Uterus (tissue), 4 donors: ENCODE data around the gene WDR47. TPM values are rescaled to one million over a fixed set of nuclear protein-coding genes. Genes with fewer than 3 reads are reported as not detected.

Experiments used
- DNase-seq, 2 donors: peaks; one replicate each; pipeline ENCODE4 v3.0.0-alpha.2; 2019 to 2020
- H3K27ac ChIP-seq, 2 donors: fragments of 200-600 bp; sonication (generic); 1 replicate in 1 of 2; 2 replicates in 1 of 2; pipeline ENCODE4 v1.5.1; 2016 to 2018
- H3K27me3 ChIP-seq, 2 donors: fragments of 200-600 bp; sonication (generic); one replicate each; pipeline ENCODE4 v1.5.1; 2018 to 2019; ENCODE audit warnings: control low read depth in 1 of 2
- H3K36me3 ChIP-seq, 2 donors: fragments of 200-600 bp; sonication (generic); one replicate each; pipeline ENCODE4 v1.5.1; 2019; ENCODE audit warnings: control low read depth in 1 of 2
- H3K4me1 ChIP-seq, 2 donors: fragments of 200-600 bp; sonication (generic); one replicate each; pipeline ENCODE4 v1.5.1; 2018 to 2019; ENCODE audit warnings: control low read depth in 1 of 2
- H3K4me3 ChIP-seq, 2 donors: fragments of 200-600 bp; sonication (generic); 1 replicate in 1 of 2; 2 replicates in 1 of 2; pipeline ENCODE4 v1.5.1; 2018 to 2019; ENCODE audit warnings: mild to moderate bottlenecking in 1 of 2
- H3K9me3 ChIP-seq, 2 donors: fragments of 200-600 bp; sonication (generic); one replicate each; pipeline ENCODE4 v1.5.1; 2019; ENCODE audit warnings: control low read depth in 1 of 2
- CTCF ChIP-seq, 4 experiments: fragments of 200-600 bp in 2 of 4; fragments of 450-650 bp in 2 of 4; sonication (generic) in 2 of 4; IDR thresholded peaks; one replicate each; pipeline ENCODE4 v1.5.1; 2016 to 2019; ENCODE audit warnings: antibody characterized with exemption in 4 of 4, mild to moderate bottlenecking in 2 of 4, moderate library complexity in 1 of 4
- POLR2A ChIP-seq, 2 donors: fragments of 450-650 bp; IDR thresholded peaks; one replicate each; pipeline ENCODE4 v1.6.1; 2016; ENCODE audit warnings: antibody characterized with exemption in 2 of 2, mild to moderate bottlenecking in 1 of 2, moderate library complexity in 1 of 2
- intact Hi-C: fragments of 100-400 bp; cut with DNase I; formaldehyde crosslinking; loops from one replicate; pipeline ENCODE4 v1.15.1; 2023; ENCODE audit warnings: low total_unique reads
- total RNA-seq, 4 donors: library from RNA; depleted of rRNA in 3 of 4; stranded (reverse); fragments of >200 nt in 3 of 4; gene quantifications; one replicate each; pipeline versions ENCODE4 v1.1.0 to v1.2.4, GENCODE V29; 2014 to 2023
- donor health status: DM: yes; HTN: yes; CAD: no.

Gene WDR47
- total RNA-seq: 10 to 100 TPM; 10.5 to 54.7 (median 27.2) TPM

GRCh38 chr1:109041621-109042468, at the start of gene WDR47:
TSS of gene WDR47 (minus strand) at chr1:109042102. CDS start at chr1:109023512, 18,590 bp downstream.
- H3K27ac ChIP-seq: peak within 1 kb of the TSS; percentile 74 to 82
- no peaks in the 10 kb centered on the region for H3K27me3 ChIP-seq
- H3K4me1 ChIP-seq: no peaks in the 10 kb centered on the region
- H3K4me3 ChIP-seq: peak within 1 kb of the TSS; percentile 85 to 98
- intact Hi-C loops: no loop called here
- no peaks in the 10 kb centered on the region for H3K36me3 ChIP-seq
- TF ChIP-seq POLR2A (IDR thresholded peaks at IDR 0.05) (peak; percentile 92 to 96), CTCF (IDR thresholded peaks at IDR 0.05) (no peak)
- DNase-seq: peak; percentile 92
- no peaks in the 10 kb centered on the region for H3K9me3 ChIP-seq

GRCh38 chr1:109091078-109091838, 49.4 kb upstream of the WDR47 start:
- TF ChIP-seq CTCF (IDR thresholded peaks at IDR 0.05) (no peak), POLR2A (IDR thresholded peaks at IDR 0.05) (no peak)
- Histone ChIP-seq H3K27me3 (no peaks in the 10 kb centered on the region), H3K4me1 (peaks cover 7 to 8% of the 10 kb centered on the region in 2 donors), H3K9me3 (no peaks in the 10 kb centered on the region), H3K36me3 (no peaks in the 10 kb centered on the region), H3K4me3 (peak overlapping the region; percentile 66 to 90), H3K27ac (peak overlapping the region; percentile 94 to 98)
- intact Hi-C loops: no loop called here
- no peak for DNase-seq

- no peaks in the 10 kb centered on the region for H3K36me3 ChIP-seq
- intact Hi-C loops: no loop called here
- peak within 1 kb of the TSS; percentile 66 to 90 for H3K4me3 ChIP-seq
- no peaks in the 10 kb centered on the region for H3K27me3 ChIP-seq
- peaks cover 7 to 8% of the 10 kb centered on the region in 2 donors for H3K4me1 ChIP-seq
- TF ChIP-seq CTCF (IDR thresholded peaks at IDR 0.05): peak in 1 of 4 experiments; percentile 26
- peak; percentile 51 to 79 for TF ChIP-seq POLR2A (IDR thresholded peaks at IDR 0.05)
- no peaks in the 10 kb centered on the region for H3K9me3 ChIP-seq
- peak; percentile 89 to 91 for DNase-seq
- H3K27ac ChIP-seq: peak within 1 kb of the TSS; percentile 94 to 98
Observed at GRCh38 chr1:109090196-109091077, 48.5 kb upstream of the WDR47 start, which contains the start of gene TMEM167B. TSS of gene TMEM167B (plus strand) at chr1:109090764. CDS start at chr1:109090873, 109 bp downstream.

- no peaks in the 10 kb centered on the region for H3K27me3 ChIP-seq
- no peak for DNase-seq
- peak overlapping the region; percentile 66 to 90 for H3K4me3 ChIP-seq
- intact Hi-C loops: no loop called here
- peaks cover 7 to 8% of the 10 kb centered on the region in 2 donors for H3K4me1 ChIP-seq
- H3K27ac ChIP-seq: no peak overlapping the region
- no peaks in the 10 kb centered on the region for H3K36me3 ChIP-seq
- no peaks in the 10 kb centered on the region for H3K9me3 ChIP-seq
- TF ChIP-seq CTCF (IDR thresholded peaks at IDR 0.05) (no peak), POLR2A (IDR thresholded peaks at IDR 0.05) (no peak)
Observed at GRCh38 chr1:109089242-109090015, 47.5 kb upstream of the WDR47 start.
